Omental fat pad (tissue), 4 donors: ENCODE data around the gene IL2RA. TPM values are rescaled to one million over a fixed set of nuclear protein-coding genes. Genes with fewer than 3 reads are reported as not detected.

Experiments used
- ATAC-seq: fragments of 150-250 bp; one replicate; pipeline ENCODE4 v1.9.1; 2016; ENCODE audit warnings: mild to moderate bottlenecking, moderate library complexity; ENCODE audit not compliant: low FRiP score
- DNase-seq: peaks from one replicate; pipeline ENCODE4 v3.0.0-alpha.2; 2019; ENCODE audit warnings: low spot score
- CTCF ChIP-seq, 3 donors: fragments of 450-650 bp; IDR thresholded peaks; one replicate each; pipeline ENCODE4 v1.5.1; 2016 to 2017; ENCODE audit warnings: antibody characterized with exemption in 3 of 3, mild to moderate bottlenecking in 3 of 3, moderate library complexity in 2 of 3
- total RNA-seq, 4 donors: library from RNA; depleted of rRNA; stranded (reverse); fragments of >200 nt; gene quantifications; one replicate each; pipeline ENCODE4 v1.1.0, GENCODE V29; 2016

Gene IL2RA
- total RNA-seq, 4 donors from 2014 or later: 0.69 to 25.0 (median 7.1) TPM

DNA sequence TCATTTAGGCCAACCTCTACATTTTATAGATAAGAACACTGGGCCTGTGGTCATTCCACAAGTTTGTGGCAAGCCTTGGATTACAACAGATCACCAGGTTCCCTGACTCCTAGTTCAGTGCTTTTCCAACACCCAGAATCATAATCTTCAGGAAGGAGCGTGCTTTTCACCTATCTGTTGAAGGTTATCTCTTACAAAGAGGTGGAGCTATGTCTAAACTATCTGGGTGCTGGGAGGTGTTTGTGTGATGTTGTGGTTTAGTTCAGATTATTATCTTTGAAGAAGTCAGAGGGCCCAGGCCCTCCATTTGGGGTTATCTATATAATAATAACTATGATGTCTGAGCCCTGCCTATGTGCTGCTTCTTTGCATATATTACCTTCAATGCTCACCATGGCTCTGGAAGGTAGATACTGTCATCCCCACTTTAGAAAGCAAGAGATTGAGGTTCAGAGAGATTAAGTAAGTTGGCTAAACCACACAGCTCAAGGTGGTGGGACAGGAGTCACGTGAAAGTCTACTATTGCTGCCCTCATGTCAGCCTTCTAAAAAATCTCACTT is 24.0 kb downstream of the IL2RA start:
- ATAC-seq (no peak), DNase-seq (no peak)
- TF ChIP-seq CTCF (IDR thresholded peaks at IDR 0.05): no peak

GRCh38 chr10:6037422-6037821 is 24.7 kb downstream of the IL2RA start:
- DNase-seq: no peak
- TF ChIP-seq CTCF (IDR thresholded peaks at IDR 0.05): no peak
- ATAC-seq: no peak

DNA sequence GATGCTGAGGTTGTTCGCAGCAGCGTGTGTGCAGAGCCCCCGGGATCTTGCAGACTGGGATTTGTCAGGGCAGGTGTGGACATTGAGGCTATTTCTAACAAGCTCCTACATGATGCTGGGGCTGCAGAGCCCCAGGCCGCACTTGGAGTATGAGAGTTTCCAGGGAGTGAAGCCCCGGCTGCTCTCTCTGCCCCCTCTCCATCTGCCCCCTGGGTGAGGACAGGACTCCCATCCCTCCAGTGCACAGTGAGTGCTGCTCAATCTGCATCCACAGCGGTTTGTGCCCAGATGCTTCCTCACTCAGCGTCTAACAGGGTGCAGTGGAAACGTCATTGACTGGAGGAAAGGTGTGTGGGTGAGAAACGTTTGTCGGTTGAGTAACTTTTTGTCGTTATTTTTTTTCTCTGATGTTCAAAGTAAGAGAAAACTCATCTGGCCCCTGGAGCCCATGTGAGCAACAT is 25.3 kb downstream of the IL2RA start:
- DNase-seq (no peak), ATAC-seq (no peak)
- no peak for TF ChIP-seq CTCF (IDR thresholded peaks at IDR 0.05)

- DNase-seq (no peak), ATAC-seq (no peak)
- no peak for TF ChIP-seq CTCF (IDR thresholded peaks at IDR 0.05)
Measured at GRCh38 chr10:6035931-6036575, 26.1 kb downstream of the IL2RA start.

DNA sequence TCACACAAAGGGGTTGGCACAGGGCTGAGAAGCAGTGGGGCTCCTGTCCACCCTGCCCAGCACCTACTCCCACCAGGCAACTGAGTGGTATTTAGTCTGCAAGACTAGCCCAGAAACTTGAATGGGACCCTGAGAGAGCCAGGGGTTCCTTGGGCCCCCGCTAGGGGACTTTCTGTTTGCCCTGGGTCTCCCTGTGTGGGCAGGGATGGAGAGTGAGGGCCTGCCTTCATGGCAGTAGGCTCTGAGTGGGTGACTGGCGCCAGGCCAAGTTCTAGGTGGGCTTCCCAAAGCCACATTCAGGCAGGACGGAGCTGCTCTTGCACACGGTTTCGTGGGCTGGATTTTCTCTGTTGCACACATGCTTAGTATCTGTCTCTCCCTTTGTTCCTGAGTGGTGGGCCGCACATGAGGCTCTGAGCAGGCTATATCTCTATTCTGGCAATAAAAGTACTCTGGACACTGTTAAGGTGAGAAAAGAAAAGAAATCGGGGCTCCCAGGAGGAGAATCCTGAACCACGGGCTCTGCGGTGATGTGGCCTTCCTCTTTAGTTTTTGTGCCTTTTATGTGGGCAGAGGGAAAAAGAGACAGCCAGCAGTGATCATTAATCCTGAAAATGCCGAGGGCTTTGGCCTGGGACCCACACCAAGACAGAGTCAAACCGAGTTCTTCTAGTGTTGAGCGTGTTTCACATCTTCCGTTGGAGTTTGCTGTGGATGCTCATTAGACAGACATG is 26.9 kb downstream of the IL2RA start:
- no peak for ATAC-seq
- no peak for DNase-seq
- TF ChIP-seq CTCF (IDR thresholded peaks at IDR 0.05): no peak

DNA sequence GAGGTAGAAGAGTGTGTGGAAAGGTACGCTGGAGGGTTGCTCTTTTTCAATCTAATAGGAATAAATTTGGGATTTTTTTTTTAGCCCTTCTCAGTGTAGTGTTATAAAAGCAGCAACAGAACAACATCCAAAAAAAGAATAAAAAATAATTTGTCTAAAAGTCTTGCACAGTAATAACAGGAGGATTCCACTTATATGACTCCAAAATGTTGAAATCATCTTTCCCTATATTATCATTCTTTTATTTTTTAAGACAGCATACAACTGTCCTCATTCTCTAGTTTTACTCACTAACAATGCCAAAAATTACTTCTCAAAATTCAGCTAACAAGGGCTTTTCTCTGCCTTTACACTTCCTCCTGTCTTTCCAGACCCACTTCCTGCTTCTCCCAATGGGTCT is 27.8 kb downstream of the IL2RA start:
- no peak for DNase-seq
- no peak for TF ChIP-seq CTCF (IDR thresholded peaks at IDR 0.05)
- peak; percentile 72 for ATAC-seq
